ENCODE measurements around the gene XRCC6.
"Not testable (repeated sequence)": the region's sequence is repeated elsewhere in the genome, so short reads cannot be mapped to it uniquely, and the experiment has no call there.

Gene XRCC6

DNA sequence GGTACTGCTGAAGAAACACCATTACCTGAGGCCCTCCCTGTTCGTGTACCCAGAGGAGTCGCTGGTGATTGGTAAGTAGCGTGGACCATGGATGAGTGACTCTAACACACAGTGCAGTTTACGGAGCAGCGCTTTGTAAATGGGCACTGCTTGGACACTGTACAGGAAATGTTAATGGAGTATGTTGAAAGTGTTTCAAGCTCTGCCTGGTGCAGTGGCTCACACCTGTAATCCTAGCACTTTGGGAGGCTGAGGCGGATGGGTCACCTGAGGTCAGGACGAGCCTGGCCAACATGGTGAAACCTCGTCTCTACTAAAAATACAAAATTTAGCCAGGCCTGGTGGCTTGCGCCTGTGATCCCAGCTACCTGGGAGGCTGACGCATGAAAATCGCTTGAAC is 29.7 kb downstream of the XRCC6 start:
- no peak for DNase-seq (ENCODE audit: low spot score)

GRCh38 chr22:41654322-41654721 is 33.2 kb downstream of the XRCC6 start:
- DNase-seq (ENCODE audit: low spot score) = no peak

- no peak for DNase-seq (ENCODE audit: low spot score)
Measured at GRCh38 chr22:41656556-41656955, 35.5 kb downstream of the XRCC6 start.

GRCh38 chr22:41657709-41658108 is 36.6 kb downstream of the XRCC6 start:
- DNase-seq (ENCODE audit: low spot score) = no peak

DNA sequence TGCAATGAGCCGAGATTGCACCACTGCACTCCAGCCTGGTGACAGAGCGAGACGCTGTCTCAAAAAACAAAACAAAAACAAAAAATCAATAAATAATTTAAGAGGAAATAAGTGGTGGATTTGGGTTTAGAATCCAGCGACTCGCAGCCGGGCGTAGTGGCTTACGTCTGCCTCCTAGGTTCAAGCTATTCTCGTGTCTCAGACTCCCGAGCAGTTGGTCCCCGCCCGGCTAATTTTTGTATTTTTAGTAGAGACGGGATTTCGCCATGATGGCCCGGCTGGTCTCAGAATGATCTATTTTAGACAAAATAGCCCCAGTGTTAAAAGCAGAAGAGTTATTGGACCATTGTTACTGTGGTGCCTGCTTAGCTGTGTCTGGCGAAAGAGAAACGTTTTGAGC is 37.8 kb downstream of the XRCC6 start:
- DNase-seq (ENCODE audit: low spot score) = no peak

DNA sequence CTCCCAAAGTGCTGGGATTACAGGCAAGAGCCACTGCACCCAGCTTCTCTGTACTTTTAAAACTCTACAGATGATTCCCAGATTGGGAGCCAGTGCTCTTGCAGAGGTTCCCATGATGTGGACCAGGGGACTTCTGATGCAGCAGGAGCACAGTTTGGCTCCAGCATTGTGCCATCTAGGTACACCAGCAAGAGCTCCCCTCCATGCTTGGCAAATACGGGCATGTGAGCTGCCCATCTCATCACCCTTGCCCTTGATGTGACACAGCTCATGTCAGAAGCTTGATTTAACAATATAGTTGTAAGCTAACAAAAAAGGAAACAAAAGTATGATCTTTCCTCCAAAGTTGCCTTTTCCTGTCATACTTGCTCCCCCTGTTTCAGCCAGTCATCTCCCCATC is 38.8 kb downstream of the XRCC6 start:
- DNase-seq (ENCODE audit: low spot score) = no peak

DNA sequence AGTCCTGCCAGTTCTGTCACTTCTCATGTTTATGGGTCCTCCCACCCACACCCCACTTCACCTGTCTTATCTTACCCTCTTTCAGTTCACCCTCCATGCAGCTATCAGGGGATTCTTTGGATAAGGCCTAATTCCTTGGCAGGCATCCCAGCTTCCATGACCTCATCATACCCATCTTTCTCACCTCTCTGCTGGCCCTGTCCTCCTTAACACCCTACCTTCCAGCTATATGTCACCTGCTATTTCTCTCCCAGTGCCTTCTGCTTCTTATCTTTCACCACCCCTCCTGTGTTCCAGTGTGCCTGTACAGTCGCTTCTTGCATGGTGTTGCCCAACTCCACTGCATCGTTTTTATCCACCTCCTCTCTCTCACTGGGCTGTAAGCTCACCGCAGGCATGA is 39.3 kb downstream of the XRCC6 start:
- no peak for DNase-seq (ENCODE audit: low spot score)

- no peak for DNase-seq (ENCODE audit: low spot score)
Measured at GRCh38 chr22:41661088-41661487, 40.0 kb downstream of the XRCC6 start.

- no peak for DNase-seq (ENCODE audit: low spot score)
Measured at GRCh38 chr22:41661713-41662112, 40.6 kb downstream of the XRCC6 start.

DNA sequence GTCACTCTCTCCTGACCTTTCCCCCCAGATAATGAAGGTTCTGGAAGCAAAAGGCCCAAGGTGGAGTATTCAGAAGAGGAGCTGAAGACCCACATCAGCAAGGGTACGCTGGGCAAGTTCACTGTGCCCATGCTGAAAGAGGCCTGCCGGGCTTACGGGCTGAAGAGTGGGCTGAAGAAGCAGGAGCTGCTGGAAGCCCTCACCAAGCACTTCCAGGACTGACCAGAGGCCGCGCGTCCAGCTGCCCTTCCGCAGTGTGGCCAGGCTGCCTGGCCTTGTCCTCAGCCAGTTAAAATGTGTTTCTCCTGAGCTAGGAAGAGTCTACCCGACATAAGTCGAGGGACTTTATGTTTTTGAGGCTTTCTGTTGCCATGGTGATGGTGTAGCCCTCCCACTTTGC is 42.5 kb downstream of the XRCC6 start:
- not testable (repeated sequence) for DNase-seq (ENCODE audit: low spot score)

DNA sequence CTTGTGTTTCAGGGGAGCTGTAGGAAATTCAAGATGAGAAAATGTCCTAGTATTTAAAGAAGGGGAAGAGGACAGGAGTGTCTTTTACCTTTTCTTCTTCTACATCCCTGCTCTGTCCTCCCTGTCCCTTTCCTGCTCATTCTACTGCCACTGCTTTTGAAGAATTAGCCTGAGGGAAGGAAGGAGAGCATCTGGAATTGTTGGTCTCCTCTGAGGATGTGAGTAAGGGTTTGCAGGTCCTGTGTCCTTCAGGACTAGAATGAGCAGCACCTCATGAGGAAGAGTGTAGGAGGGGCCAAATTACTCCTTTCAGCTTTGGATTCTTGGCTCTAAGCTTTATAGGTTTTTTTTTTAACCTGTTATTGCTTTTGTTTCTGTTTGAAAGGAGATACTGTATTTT is 43.4 kb downstream of the XRCC6 start:
- DNase-seq (ENCODE audit: low spot score) = no peak

DNA sequence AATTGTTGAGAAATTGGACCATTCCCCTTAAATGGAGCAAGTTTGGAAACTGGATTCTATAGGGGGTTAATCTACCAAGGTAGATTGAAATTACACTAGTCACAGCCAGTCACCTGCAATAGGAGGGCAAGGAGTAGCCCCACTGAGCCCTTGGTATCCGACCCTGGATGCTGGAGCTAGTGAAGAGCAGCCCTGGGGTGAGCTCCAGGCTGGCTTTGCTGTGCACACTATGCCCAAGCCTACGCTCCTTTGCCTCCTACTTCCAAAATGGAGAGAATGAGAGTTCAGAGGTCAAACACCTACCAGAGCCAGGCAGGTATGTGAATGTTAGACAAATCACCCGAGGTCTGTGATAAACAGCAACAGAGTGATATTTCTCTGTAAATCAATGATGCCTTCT is 43.9 kb downstream of the XRCC6 start:
- no peak for DNase-seq (ENCODE audit: low spot score)

GRCh38 chr22:41668971-41669911 is 48.1 kb downstream of the XRCC6 start:
- no peak for DNase-seq (ENCODE audit: low spot score)

DNA sequence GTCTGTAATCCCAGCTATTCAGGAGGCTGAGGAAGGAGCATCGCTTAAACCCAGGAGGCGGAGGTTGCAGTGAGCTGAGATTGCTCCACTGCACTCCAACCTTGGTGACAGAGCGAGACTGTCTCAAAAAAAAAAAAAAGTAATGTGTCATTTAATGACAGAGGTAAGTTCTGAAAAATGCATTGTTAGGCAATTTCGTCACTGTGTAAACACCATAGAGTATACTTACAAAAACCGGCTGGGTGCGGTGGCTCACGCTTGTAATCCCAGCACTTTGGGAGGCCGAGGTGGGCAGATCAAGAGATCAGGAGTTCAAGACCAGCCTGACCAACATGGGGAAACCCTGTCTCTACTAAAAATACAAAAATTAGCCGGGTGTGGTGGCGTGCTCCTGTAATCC is 51.0 kb downstream of the XRCC6 start:
- DNase-seq (ENCODE audit: low spot score) = not testable (repeated sequence)

GRCh38 chr22:41672780-41673509 is 51.9 kb downstream of the XRCC6 start:
- DNase-seq (ENCODE audit: low spot score) = no peak

- DNase-seq (ENCODE audit: low spot score) = no peak
Measured at GRCh38 chr22:41674846-41675340, 53.8 kb downstream of the XRCC6 start.

DNA sequence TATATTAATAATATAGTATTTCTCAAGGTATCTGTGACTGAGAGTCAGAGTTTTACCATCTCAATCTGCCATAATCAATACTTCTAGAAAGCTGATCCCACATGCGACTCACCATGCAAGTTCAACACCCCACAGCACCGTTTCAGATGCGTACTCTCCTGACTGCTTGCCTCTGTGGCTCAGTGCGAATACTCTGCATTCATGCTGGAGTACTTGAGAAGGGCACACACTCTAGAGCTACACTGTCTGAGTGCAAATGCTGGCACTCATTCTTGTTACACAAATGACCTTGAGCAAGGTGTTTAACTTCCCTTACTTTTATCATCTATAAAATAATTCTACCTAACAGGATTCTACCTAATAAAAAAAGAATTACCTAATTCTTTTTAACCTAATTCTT is 55.0 kb downstream of the XRCC6 start:
- no peak for DNase-seq (ENCODE audit: low spot score)

DNA sequence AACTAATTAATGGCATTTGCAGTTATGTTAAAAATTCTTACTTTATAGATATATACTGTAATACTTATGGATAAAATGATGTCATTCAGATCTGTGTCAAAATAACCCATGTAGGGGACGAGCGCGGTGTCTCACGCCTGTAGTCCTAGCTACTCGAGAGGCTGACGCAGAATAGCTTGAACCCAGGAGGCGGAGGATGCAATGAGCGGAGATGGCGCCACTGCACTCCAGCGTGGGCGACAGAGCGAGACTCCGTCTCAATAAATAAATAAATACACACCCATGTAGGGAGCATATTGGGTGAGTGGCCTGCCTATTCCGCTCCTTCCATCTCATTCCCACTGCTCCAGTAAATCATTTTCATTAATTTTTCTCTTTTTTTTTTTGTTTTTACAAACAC is 60.5 kb downstream of the XRCC6 start:
- no peak for DNase-seq (ENCODE audit: low spot score)

DNA sequence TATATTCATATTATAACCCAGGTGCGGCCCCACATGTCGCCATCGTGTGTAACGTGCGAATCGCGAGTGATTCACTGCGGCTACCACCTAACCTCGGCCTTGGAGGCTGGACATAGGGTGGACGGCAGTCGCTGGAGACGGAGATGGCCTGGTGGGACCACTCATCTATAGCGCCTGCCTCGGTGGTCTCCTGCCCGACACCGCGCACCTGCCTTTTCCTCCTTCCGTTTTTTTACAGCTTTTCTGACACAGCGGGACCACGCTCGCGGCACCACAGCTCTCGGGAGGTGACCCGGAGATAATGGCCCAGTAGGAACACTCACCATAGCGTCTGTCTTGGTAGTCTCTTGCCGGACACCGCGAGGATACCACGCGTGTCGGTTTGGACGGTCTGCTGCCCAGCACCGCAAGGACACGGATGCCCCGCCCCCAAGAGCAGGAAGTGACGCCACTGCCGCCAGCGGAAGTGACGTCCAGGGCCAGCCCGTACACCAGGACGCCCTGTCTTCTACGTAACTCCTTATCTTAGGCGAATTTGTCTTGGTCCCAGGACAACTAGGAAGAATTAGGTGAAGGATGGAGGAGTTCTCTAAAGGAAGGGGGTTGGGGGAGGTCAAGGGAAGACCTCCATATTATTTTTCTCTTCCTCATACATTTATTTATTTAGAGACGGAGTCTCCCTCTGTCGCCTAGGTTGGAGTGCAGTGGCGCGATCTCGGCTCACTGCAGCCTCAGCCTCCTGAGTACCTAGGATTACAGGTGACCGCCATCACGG is 61.1 kb downstream of the XRCC6 start:
- peak; percentile 81 for DNase-seq (ENCODE audit: low spot score)

DNA sequence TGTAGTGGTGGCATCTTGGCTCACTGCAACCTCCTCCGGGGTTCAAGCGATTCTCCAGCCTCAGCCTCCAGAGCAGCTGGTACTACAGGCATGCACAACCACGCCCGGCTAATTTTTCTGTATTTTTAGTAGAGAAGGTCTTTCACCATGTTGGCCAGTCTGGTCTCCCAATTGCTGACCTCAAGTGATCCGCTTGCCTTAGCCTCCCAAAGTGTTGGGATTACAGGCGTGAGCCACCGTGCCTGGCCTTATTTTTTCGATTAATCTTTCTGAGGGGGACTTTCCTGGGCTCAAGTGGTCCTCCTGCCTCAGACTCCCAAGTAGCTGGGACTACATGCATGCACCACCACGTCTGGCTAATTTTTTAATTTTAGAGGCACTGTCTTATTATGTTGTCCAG is 62.0 kb downstream of the XRCC6 start:
- DNase-seq (ENCODE audit: low spot score) = no peak

- DNase-seq (ENCODE audit: low spot score) = no peak
Measured at GRCh38 chr22:41683616-41684015, 62.5 kb downstream of the XRCC6 start.

DNA sequence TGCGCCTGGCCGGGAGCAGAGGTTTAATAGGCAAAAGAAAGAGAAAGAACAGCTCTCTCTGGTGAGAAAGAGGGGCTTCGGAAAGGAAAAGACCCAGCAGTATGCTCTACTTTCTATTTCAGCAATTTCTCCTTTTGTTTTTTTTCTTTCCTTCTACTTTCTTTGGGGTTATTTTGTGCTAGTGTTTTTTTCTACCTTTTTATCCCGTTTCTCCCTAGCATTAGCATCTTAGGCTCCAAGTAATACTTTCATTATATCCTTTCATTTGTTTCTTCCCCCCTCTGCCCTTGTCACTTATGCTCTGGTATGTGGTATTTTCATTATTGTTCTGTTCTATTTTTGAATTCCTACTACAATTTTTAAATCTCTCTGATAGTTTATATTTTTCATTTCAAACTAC is 63.1 kb downstream of the XRCC6 start:
- no peak for DNase-seq (ENCODE audit: low spot score)
